HG03025 (cell line): ENCODE measurements around the gene GFAP.
"Not testable (repeated sequence)": the region's sequence is repeated elsewhere in the genome, so short reads cannot be mapped to it uniquely, and the experiment has no call there.

Source experiments
- ATAC-seq: cut with Tn5 transposase; IDR thresholded peaks from one replicate; pipeline ENCODE4 v1.9.1; 2021; ENCODE audit warnings: mild to moderate bottlenecking, moderate library complexity; ENCODE audit not compliant: unreplicated experiment, low FRiP score

Gene GFAP

DNA sequence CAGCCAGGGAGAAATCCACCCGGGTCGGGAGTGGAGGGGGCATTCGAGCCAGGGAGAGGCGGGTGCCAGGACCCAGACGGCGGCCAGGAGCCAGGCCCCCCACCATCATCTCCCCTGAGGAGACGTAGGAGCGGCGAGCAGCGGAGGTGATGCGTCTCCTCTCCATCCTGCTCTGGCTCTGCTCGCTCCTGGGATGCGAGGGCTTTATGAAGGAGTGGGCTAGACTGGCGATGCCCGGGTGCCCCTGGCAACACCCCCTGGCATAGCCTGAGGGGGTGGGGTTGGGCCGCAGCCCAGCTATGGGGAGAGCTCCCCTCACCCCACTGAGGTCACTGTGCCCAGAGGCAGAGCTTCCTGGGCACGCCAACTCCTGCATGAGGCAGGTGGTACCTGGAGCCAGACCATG lies at the start of gene GFAP:
GFAP (minus strand) TSS at position 180 of the 406 bp plus-strand sequence; CDS start at position 166, 14 bp downstream.
- no peak for ATAC-seq

GRCh38 chr17:44961921-44962350 lies 46.6 kb upstream of the GFAP start:
- ATAC-seq, result no peak

DNA sequence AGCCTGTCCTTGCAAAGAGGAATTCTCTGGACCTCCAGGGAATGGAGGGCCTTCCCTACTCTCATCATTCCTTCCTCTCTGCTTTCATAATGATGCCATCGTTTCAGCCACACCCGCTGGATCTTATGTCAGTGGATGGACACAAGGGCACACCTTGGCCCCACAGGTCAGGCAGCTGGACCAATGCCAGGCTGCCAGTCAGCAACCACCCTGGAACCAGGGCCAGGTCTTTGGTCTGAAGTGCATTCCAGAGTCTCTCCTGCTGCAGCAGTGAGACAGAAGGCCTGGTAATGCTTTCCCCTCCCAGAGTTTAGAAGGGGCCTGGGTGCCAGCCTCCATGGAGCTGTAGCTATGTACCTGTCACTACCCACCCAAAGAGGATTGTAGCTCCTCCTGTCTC lies 45.4 kb upstream of the GFAP start:
- no peak for ATAC-seq

GRCh38 chr17:44959821-44960531 lies 44.7 kb upstream of the GFAP start:
- no peak for ATAC-seq

DNA sequence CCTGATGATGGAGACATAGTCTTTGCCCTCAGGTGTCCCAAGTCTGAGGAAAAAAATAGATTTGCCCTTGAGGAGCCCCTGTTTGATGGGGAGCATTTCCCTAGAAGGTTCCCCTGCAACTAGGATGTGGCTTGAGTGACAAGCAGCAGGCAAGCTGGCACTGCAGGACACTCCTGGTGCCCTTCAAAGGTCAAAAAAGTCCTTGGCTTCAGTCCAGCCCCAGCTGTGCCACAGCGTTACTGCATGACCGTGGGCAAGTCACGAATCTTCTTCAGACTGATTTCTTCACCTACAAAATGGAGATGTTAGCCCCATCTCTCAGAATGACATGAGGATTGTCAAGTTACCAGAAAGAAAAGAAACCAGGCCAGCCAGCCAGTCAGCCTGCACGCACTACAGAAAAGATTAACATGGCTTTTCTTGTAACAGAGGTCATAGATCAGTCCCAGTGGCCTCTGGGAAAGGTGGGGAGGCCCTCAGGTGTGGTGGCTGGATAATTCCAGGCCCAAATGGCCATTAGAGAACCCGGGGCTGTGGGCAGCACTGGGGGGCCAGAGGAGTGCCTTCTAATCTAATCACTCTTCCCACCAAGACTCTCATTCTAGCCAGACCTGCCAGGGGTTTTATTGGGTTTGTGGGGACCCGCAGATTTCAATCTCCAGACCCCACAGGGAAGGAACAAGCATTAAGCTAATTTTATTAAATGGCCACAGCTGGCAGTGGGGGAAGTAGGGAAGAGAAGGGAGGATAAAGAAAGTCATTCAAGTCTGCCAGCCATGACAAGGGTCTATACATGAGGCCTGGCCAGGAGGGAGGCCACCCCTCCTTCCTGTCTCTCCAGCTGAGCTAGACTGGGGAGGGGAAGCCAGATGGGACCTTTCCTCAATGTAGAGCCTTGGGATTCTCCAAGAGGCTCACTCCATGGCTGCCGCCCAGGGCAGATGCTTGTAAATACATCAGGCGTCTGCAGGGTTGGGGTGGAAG lies 42.0 kb upstream of the GFAP start:
- no peak for ATAC-seq

- no peak for ATAC-seq
Measured at GRCh38 chr17:44955674-44956425, 40.5 kb upstream of the GFAP start.

DNA sequence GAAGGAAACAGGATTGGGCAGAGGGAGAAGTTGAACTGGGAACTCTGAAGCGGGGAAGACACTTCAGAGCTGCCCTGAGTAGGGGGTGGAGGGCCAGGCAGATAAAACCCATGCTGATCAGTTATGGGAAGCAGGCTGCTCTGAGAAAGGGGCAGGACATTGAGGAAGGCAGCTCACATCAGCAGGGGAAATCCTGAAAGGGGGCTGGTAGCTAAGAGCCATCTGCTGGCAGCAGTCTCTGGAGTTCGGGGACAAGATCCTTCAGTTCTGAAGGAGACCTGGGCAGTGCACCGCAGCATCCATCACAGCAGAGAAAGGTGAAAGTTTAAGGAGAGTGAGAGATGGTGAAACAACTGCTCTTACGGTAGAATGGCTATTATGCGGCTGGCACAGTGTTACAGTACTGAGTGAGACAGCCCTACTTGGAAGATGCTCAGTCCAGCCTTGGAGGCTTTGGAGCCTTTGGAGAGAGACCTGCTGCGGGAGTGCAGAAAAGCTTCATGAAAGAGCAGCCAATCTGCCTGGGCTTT lies 37.7 kb upstream of the GFAP start:
- no peak for ATAC-seq

GRCh38 chr17:44948315-44948795 lies 33.1 kb upstream of the GFAP start:
- no peak for ATAC-seq

GRCh38 chr17:44947461-44948314 lies 32.4 kb upstream of the GFAP start, which contains the start of gene KIF18B:
Gene KIF18B, minus strand, starts transcription at chr17:44947773. Its CDS starts 11,429 bp downstream, at chr17:44936344.
- peak; percentile 61 for ATAC-seq

DNA sequence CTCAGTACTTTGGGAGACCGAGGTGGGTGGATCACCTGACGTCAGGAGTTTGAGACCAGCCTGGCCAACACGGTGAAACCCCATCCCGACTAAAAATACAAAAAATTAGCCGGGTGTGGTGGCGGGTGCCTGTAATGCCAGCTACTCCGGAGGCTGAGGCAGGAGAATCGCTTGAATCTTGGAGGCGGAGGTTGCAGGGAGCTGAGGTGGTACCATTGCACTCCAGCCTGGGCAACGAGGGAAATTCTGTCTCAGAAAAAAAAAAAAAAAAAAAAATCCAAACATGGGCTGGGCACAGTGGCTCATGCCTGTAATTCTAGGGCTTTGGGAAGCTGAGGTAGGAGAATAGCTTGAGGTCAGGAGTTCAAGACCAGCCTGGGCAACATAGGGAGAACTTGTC lies 30.4 kb upstream of the GFAP start:
- not testable (repeated sequence) for ATAC-seq

- ATAC-seq, result no peak
Measured at GRCh38 chr17:44942456-44942855, 27.2 kb upstream of the GFAP start.

- no peak for ATAC-seq
Measured at GRCh38 chr17:44941712-44942331, 26.5 kb upstream of the GFAP start.

- ATAC-seq, result no peak
Measured at GRCh38 chr17:44940768-44941167, 25.5 kb upstream of the GFAP start.

- no peak for ATAC-seq
Measured at GRCh38 chr17:44940317-44940716, 25.0 kb upstream of the GFAP start.

DNA sequence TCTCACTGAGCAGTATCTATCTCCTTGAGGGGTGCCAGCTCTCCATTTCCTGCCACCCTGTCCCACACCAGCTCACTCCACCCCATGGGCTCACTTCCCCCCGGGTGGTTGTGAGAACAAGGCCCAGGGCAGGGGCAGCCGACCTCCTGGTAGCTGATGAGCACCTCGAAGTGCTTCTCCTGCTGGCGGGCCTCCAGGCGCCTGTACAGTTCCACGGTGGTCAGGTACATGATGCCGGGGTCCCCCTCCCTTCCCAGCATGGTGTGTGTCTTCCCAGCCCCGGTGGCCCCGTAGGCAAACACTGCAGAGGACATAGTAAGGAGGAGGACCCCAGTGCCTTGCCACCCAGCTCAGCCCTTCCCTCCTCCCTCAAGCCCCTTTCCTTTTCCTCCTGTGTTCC lies 19.8 kb upstream of the GFAP start:
- ATAC-seq, result no peak

- no peak for ATAC-seq
Measured at GRCh38 chr17:44934745-44935105, 19.4 kb upstream of the GFAP start.

DNA sequence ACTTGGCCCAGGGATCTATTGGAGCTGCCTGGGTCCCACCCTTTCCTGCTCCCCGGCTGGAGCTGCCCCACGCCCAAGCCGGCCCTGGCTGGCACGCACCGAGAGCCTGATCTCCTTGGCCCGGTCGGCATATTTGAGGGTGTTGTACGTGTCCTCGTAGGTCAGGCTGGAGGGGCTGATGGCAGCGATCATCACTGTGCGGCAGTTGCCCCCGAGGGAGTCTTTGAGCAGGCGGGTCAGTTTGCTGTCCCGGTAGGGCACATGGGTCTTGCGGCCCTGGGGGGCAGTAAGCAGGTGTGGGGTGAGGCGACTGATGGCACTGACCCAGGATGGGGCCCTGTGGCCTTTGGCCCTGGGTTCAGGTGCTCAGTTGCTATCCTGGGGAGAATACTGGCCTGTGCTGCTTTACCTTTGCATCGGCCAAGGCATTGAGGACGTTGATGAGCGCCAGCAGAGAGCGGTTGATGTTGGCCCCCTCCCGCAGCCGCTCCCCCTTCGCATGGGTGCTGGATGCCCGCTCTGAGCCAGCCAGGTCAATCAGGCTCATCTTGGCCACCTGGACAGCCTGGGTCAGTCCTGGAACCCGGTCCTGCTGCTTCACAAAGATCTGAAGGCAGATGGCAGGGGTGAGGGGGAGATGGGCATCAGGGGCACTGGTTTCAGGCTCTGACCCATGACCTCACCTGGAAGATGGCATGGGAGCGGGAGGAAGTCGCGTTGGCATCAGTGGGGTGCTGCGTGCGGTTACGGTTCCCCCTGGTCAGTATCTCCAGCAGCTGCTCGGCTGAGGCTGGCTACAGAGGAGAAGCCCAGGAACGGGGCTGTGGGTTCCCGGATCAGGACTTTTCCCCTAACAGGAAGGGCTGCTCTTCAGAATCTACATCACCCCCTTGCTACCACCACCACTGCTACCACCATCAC lies 18.8 kb upstream of the GFAP start:
- no peak for ATAC-seq

- ATAC-seq, result no peak
Measured at GRCh38 chr17:44932787-44933097, 17.4 kb upstream of the GFAP start.
